Bronchial epithelial cell (primary cell): ENCODE measurements around the gene SETD7. TPM values are rescaled to one million over a fixed set of nuclear protein-coding genes. Genes with fewer than 3 reads are reported as not detected.

ENCODE experiments used
- DNase-seq: peaks from one replicate; pipeline ENCODE4 v3.0.0-alpha.2; 2010; ENCODE audit warnings: low read depth
- FAIRE-seq: peaks from 2 replicates; lab custom pipeline; 2011; peaks lifted over from hg19 to GRCh38; lab: Jason Lieb, UNC
- H3K27me3 ChIP-seq: 2 replicates; pipeline ENCODE4 v1.5.1; 2011; ENCODE audit warnings: low read length; ENCODE audit not compliant: control insufficient read depth, insufficient read depth
- H3K36me3 ChIP-seq: 2 replicates; pipeline ENCODE4 v1.5.1; 2011; ENCODE audit warnings: low read length; ENCODE audit not compliant: control insufficient read depth, insufficient read depth
- H3K4me3 ChIP-seq: 2 replicates; pipeline ENCODE4 v1.5.1; 2011; ENCODE audit warnings: mild to moderate bottlenecking, low read depth, low read length, control low read depth
- CTCF ChIP-seq: IDR thresholded peaks from 2 replicates; pipeline ENCODE4 v1.5.1; 2011; ENCODE audit warnings: mild to moderate bottlenecking, moderate library complexity, low read length, control low read depth, inconsistent platforms; ENCODE audit not compliant: insufficient read depth, severe bottlenecking
- total RNA-seq: library from RNA; depleted of rRNA; stranded (reverse); fragments of >200 nt; gene quantifications from 2 replicates; pipeline ENCODE4 v1.2.1, GENCODE V29; 2014

SETD7 gene
- total RNA-seq, 1 donor from 2014 or later = 45.0 TPM

GRCh38 chr4:139567159-139567870 is 11.3 kb upstream of the SETD7 start:
- Histone ChIP-seq H3K36me3 (no peaks in the 10 kb centered on the region), H3K27me3 (no peaks in the 10 kb centered on the region), H3K4me3 (no peak overlapping the region)
- no peak for TF ChIP-seq CTCF
- no peak for DNase-seq
- no peak for FAIRE-seq

GRCh38 chr4:139564502-139564901 is 8.5 kb upstream of the SETD7 start:
- TF ChIP-seq CTCF = no peak
- FAIRE-seq = no peak

GRCh38 chr4:139563515-139563914 is 7.5 kb upstream of the SETD7 start:
- Histone ChIP-seq H3K36me3 (no peaks in the 10 kb centered on the region), H3K27me3 (no peaks in the 10 kb centered on the region), H3K4me3 (no peak overlapping the region)
- DNase-seq (no peak), FAIRE-seq (peak; percentile 82)
- TF ChIP-seq CTCF = no peak

More at GRCh38 chr4:139564502-139564901, 8.5 kb upstream of the SETD7 start:
- H3K27me3 ChIP-seq = no peaks in the 10 kb centered on the region
- no peak overlapping the region for H3K4me3 ChIP-seq
- no peak for DNase-seq
- no peaks in the 10 kb centered on the region for H3K36me3 ChIP-seq

GRCh38 chr4:139562839-139563238 is 6.8 kb upstream of the SETD7 start:
- FAIRE-seq = no peak
- no peaks in the 10 kb centered on the region for H3K27me3 ChIP-seq
- no peak for DNase-seq
- no peak overlapping the region for H3K4me3 ChIP-seq
- no peak for TF ChIP-seq CTCF
- no peaks in the 10 kb centered on the region for H3K36me3 ChIP-seq

- FAIRE-seq (no peak), DNase-seq (no peak)
- no peak overlapping the region for H3K4me3 ChIP-seq
- H3K36me3 ChIP-seq = no peaks in the 10 kb centered on the region
- TF ChIP-seq CTCF = no peak
- H3K27me3 ChIP-seq = no peaks in the 10 kb centered on the region
Measured at GRCh38 chr4:139562067-139562684, 6.2 kb upstream of the SETD7 start.
